ENCODE data around the gene LEMD3. TPM values are rescaled to one million over a fixed set of nuclear protein-coding genes. Genes with fewer than 3 reads are reported as not detected.

The LEMD3 gene
- total and polyA plus RNA-seq, 2 experiments from 2014 or later, result 15.4 to 56.7 TPM

GRCh38 chr12:65188179-65188701, 18.9 kb downstream of the LEMD3 start (continued):
- TF ChIP-seq REST (IDR thresholded peaks at IDR 0.05; ENCODE audit: unreplicated experiment) (no peak), ZNF331 (CRISPR knock-in tag; IDR thresholded peaks at IDR 0.05; ENCODE audit: low read depth) (no peak), CTCF (conservative IDR thresholded peaks at IDR 0.05; ENCODE audit: low read depth in 2 of 2) (no peak), STAT1 (IDR thresholded peaks at IDR 0.05; ENCODE audit: unreplicated experiment) (no peak), POLR2AphosphoS5 (IDR thresholded peaks at IDR 0.05; ENCODE audit: low read depth) (no peak)

GRCh38 chr12:65189028-65189718, 19.8 kb downstream of the LEMD3 start:
- peaks cover 32% of the 10 kb centered on the region for H4K20me1 ChIP-seq (replicated peaks; ENCODE audit: insufficient read depth)
- peaks cover 29% of the 10 kb centered on the region for H3K4me1 Mint-ChIP-seq
- H3K36me3 Mint-ChIP-seq (ENCODE audit: low read depth), result no peaks in the 10 kb centered on the region
- H3F3A ChIP-seq (replicated peaks; ENCODE audit: low read depth), result no peaks in the 10 kb centered on the region
- H3K4me2 ChIP-seq, result no peak overlapping the region
- H3K27ac Mint-ChIP-seq, result no peak overlapping the region
- H3K27ac ChIP-seq (ENCODE audit: low read depth), result no peak overlapping the region
- no peak overlapping the region for H3K4me3 ChIP-seq
- H3K27me3 Mint-ChIP-seq (ENCODE audit: insufficient read depth, low read depth, poor library complexity), result no peaks in the 10 kb centered on the region
- H3K9me2 ChIP-seq (ENCODE audit: insufficient read depth), result no peaks in the 10 kb centered on the region
- no peaks in the 10 kb centered on the region for H3K9me3 Mint-ChIP-seq
- DNase-seq (ENCODE audit: low spot score), result no peak
- H2AFZ ChIP-seq, result no peak overlapping the region
- H3K36me3 ChIP-seq (ENCODE audit: insufficient read depth), result no peaks in the 10 kb centered on the region
- peaks cover 100% of the 10 kb centered on the region for H3K79me2 ChIP-seq (replicated peaks; ENCODE audit: insufficient read depth)
- no peaks in the 10 kb centered on the region for H3K27me3 ChIP-seq (ENCODE audit: insufficient read depth)
- H3K4me3 Mint-ChIP-seq, result no peak overlapping the region
- H3K4me1 ChIP-seq (ENCODE audit: insufficient read depth), result peaks cover 10% of the 10 kb centered on the region
- ATAC-seq, result peak; percentile 41; the same call in 2 of the 3 replicates
- TF ChIP-seq NANOG (IDR thresholded peaks at IDR 0.05; ENCODE audit: borderline replicate concordance) (no peak), ZNF331 (CRISPR knock-in tag; IDR thresholded peaks at IDR 0.05; ENCODE audit: low read depth) (no peak), EZH2phosphoT487 (IDR thresholded peaks at IDR 0.05; ENCODE audit: unreplicated experiment) (no peak), POLR2AphosphoS5 (IDR thresholded peaks at IDR 0.05; ENCODE audit: low read depth) (no peak)
